GM21619 (cell line): ENCODE data around the gene WDR81.
"Not testable (repeated sequence)": the region's sequence is repeated elsewhere in the genome, so short reads cannot be mapped to it uniquely, and the experiment has no call there.

ENCODE experiments used
- ATAC-seq: cut with Tn5 transposase; IDR thresholded peaks from one replicate; pipeline ENCODE4 v1.9.1; 2021; ENCODE audit not compliant: unreplicated experiment

Gene WDR81

DNA sequence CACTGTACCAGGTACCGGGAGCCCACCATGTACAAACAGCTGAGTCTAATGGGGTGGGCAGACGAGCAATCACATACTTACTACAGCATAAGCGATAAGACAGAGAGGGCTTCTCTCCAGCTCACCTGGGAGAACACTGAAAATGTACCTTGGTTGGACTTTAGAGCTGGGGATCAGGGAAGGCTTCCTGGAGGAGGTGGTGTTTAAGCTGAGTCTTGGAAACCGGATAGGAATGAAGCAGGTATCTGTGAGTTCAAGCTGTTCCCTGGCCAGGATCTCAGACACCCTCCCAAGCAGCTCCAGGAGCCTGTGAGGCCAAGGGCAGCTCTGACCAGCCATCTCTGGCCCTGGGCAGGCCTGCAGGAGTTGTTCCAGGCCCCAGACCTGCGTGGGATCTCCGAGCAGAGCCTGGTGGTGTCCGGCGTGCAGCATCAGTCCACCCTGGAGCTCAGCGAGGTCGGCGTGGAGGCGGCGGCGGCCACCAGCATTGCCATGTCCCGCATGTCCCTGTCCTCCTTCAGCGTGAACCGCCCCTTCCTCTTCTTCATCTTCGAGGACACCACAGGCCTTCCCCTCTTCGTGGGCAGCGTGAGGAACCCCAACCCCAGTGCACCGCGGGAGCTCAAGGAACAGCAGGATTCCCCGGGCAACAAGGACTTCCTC, 29.4 kb downstream of the WDR81 start:
- ATAC-seq = no peak

DNA sequence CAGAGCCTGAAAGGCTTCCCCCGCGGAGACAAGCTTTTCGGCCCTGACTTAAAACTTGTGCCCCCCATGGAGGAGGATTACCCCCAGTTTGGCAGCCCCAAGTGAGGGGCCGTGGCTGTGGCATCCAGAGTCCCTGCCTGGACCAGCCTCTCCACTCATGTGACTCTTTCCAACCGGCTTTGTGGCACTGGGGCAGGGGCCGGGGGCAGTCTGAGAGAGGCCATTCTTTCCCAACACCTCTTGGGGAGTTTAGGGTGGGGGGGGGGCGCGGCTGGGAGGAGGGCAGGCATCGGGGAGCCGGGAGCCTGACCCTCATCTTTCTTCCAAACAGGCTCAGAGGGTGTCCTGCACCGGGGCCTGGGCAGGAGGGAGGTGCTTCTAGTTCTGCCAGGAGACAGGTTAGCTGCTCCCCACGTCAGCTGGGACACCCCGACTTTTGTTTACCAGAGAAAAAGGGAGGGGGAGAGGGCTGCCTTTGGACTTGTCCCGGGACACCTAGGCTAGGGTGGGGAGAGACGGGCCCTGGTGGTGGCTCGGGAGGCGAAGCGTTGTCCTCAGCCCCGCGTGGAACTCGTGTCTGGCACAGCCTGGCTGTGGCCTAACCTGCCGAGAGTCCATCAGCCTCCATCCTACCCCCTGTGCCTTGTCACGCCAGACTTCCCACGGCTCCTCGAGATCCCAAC, 30.1 kb downstream of the WDR81 start:
- no peak for ATAC-seq

DNA sequence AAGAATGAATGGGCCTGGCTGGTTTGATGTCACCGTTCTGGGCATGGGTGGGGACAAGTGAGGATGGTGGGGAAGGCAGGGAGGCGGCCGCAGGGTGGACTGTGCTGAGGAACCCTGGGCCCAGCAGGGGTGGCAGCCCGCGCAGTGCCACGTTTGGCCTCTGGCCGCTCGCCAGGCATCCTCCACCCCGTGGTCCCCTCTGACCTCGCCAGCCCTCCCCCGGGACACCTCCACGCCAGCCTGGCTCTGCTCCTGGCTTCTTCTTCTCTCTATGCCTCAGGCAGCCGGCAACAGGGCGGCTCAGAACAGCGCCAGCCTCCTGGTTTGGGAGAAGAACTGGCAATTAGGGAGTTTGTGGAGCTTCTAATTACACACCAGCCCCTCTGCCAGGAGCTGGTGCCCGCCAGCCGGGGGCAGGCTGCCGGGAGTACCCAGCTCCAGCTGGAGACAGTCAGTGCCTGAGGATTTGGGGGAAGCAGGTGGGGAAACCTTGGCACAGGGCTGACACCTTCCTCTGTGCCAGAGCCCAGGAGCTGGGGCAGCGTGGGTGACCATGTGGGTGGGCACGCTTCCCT, 30.8 kb downstream of the WDR81 start:
- ATAC-seq = no peak

DNA sequence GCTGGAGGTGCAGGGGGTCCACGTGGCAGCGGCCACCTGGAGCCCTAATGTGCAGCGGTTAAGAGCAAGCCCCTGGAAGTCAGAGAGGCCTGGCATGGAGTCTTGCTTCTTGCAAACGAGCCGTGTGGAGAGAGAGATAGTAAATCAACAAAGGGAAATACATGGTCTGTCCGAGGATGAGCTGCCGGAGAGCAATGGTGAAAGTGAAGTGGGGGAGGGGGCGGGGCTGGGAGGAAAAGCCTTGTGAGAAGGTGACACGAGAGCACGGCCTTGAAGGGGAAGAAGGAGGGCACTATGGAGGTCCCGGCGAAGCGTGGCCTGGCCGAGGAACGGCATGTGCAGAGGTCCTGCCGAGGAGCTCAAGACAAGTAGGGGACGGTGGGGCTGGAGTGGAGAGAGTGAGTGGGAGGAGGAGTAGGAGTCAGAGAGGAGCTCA, 31.3 kb downstream of the WDR81 start:
- ATAC-seq = no peak

DNA sequence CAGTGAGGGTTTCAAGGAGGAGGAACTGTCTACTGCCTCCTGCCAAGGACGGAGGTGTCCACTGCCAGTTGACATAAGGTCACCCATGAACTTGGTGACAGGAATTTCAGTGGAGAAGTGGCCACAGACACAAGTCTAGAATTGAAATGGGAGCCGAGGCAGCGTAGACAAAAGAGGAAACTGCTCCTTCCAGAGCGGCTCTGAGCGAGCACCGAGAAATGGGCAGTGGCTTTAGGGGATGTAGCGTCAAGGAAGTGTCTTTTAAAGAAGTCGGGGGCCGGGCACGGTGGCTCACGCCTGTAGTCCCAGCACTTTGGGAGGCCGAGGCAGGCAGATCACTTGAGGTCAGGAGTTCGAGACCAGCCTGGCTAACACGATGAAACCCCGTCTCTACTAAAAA, 34.3 kb downstream of the WDR81 start:
- no peak for ATAC-seq

DNA sequence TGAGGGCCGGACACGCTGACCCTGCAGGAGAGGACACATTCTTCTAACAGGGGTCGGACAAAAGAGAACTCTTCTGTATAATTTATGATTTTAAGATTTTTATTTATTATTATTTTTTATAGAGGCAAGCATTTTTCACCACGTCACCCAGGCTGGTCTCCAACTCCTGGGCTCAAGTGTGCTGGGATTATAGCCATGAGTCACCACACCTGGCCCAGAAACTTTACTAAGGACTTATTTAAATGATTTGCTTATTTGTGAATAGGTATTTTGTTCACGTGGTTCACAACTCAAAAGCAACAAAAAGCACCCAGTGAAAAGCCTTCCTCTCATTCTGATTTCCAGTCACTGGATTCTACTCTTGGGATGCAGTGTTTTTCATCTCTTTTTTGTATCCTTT, 35.0 kb downstream of the WDR81 start:
- no peak for ATAC-seq

DNA sequence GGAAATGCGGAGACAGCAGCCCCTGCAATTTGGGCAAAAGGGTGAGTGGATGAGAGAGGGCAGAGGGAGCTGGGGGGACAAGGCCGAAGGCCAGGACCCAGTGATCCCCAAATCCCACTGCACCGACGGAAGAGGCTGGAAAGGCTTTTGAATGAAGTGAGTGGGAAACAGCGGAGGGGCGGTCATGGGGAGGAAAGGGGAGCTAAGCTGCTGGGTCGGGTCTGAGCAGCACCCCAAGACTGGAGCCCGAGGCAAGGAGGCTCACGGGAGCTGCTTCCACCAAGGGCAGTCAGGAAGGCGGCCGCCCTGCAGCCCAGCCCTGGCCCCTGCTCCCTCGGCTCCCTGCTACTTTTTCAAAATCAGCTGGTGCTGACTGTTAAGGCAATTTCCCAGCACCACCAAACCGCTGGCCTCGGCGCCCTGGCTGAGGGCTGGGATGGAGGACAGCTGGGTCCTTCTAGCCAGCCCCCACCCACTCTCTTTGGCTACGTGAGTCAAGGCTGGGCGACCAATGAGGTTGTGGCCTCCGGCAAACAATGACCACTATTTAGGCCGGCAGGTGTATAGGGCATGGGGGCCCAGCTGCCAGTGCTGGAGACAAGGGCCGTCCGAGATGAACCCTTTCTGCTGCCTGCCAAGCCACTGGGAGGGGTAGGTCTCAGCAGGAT, 37.9 kb downstream of the WDR81 start:
- no peak for ATAC-seq

DNA sequence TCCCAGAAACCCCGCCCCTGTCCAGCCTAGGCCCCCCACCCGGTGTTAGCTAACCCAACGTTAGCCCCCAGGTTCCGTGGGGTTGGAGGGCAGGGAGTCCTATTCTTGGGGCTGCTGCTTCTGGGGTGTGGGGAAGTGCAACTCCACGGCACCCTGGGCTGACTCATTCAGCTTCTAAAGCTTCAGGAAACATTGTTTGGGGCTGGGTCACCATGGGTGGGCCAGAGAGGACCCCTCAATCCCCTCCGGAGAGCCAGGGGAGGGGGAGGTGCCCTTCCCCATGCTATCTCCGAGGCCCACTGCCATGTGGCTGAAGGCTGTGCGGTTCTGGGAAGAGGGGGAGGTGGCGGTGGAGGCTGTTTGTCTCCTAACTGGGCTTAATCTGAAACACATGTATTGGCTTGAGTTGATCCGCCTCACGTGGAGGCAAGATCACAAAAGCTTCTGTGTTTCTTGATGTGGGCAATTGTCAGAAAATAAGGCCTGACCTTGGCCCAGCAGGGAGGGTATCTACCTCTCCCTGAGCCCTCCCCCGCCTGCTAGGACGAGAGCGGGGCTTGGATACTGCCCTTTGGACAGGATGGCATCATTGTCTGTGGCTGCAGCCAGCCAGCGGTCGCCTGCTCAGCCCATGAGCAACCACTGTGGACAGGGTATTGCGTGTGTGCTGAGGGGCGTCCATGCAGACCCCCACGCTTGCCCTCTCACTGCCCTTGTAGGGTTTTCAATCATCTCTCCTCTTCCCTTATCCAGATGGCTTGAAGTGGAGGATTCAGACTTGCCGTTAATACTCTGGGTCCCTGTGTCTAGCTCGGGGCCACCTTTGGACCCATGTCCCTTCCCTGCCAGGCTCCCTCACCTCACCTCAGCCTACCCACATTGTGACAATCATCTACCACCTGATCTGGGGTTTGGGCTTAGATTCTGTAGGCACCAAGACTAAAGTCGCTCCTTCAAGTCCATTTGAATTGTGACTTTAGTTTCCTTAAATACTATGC, 38.7 kb downstream of the WDR81 start:
- ATAC-seq = no peak

DNA sequence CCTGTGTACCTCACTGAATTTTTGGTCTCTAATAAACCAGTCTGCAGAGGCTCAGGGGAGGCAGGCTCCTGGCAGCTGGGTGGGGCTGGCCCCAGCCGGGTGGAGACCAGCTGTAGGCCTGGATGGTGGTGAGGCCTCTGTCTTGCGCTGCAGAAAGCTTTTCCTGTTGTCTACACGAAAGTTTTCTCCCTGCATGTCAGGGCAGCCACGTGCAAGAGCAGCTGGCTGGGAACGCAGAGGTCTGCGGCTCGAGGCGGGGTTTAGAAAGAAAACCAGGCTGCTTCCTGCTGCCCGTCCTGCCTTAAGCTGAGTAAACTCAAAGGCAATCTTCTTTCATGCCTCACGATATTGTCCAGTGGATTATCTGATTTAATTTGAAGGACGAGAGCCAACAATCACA, 39.8 kb downstream of the WDR81 start:
- no peak for ATAC-seq

DNA sequence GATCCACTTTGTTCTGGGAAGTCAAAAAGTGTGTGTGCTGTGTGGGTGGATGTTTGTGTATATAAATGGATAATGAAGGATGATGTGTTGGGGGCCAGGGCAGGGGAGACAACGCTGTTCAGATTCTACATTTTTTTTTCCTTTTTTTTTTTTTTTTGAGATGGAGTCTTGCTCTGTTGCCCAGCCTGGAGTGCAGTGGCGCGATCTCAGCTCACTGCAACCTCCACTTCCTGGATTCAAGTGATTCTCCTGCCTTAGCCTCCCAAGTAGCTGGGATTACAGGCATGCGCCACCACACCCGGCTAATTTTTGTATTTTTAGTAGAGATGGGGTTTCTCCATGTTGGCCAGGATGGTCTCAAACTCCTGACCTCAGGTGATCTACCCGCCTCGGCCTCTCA, 40.2 kb downstream of the WDR81 start:
- not testable (repeated sequence) for ATAC-seq

DNA sequence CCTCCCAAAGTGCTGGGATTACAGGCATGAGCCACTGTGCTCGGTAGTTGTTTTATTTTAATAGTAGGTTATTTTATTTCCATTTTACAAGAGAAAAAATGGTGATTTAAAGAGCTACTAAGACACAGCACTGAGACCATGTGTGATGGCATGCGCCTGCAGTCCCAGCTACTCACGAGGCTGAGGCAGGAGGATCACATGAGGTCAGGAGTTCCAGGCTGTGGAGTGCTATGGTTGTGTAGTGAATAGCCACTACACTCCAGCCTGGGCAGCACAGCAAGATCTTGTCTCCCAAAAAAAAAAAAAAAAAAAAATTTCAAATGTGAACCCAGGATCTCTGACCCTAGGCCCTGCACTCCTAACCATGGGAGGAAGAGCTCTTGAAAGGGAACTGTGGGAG, 41.1 kb downstream of the WDR81 start:
- ATAC-seq = no peak

DNA sequence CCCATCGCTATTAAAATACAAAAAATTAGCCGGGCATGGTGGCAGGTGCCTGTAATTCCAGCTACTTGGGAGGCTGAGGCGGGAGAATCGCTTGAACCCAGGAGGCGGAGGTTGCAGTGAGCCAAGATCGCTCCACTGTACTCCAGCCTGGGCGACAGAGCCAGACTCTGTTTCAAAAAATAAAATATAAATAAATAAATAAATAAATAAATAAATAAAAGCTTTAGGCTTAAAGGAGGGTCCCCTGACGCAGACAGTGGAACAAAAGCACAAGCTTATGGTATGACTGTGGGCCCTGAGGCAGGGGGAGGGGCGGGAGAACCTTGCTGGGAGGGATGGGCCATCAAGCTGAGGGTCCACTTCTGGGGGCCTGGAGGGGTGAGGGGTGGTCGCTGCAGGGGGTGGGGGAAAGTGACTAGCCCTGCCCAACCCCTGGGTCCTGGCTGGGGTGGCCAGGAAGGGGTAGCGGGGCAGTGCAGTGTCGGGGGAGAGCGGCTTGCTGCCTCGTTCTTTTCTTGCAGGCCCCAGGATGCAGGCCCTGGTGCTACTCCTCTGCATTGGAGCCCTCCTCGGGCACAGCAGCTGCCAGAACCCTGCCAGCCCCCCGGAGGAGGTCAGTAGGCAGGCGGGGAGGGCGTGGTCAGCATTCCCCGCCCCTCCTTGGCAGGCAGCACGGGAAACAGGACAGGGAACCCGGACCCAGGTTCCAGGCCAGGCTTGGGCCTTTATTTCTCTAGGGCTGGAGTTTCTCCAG, 42.1 kb downstream of the WDR81 start:
- no peak for ATAC-seq

DNA sequence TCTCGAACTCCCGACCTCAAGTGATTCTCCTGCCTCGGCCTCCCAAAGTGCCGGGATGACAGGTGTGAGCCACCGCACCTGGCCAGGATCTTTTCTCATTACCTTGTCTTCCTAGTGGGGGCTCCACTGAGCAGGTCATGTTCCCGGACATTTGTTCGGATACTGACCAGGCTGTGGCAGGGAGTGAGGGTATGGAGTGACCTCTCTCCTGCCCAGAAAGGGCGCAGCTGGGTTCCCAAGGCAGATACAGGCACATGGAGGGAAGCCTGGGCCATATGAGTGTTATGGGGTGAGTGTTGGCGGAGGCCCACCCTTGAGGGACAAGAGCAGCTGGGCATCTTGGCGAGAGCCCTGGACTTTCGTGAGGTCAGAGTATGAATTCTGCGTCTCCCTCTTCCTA, 42.9 kb downstream of the WDR81 start:
- ATAC-seq = no peak

DNA sequence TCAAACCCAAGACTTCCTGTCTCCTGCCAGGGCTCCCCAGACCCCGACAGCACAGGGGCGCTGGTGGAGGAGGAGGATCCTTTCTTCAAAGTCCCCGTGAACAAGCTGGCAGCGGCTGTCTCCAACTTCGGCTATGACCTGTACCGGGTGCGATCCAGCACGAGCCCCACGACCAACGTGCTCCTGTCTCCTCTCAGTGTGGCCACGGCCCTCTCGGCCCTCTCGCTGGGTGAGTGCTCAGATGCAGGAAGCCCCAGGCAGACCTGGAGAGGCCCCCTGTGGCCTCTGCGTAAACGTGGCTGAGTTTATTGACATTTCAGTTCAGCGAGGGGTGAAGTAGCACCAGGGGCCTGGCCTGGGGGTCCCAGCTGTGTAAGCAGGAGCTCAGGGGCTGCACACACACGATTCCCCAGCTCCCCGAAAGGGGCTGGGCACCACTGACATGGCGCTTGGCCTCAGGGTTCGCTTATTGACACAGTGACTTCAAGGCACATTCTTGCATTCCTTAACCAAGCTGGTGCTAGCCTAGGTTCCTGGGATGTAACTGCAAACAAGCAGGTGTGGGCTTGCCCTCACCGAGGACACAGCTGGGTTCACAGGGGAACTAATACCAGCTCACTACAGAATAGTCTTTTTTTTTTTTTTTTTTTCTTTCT, 45.4 kb downstream of the WDR81 start:
- no peak for ATAC-seq

DNA sequence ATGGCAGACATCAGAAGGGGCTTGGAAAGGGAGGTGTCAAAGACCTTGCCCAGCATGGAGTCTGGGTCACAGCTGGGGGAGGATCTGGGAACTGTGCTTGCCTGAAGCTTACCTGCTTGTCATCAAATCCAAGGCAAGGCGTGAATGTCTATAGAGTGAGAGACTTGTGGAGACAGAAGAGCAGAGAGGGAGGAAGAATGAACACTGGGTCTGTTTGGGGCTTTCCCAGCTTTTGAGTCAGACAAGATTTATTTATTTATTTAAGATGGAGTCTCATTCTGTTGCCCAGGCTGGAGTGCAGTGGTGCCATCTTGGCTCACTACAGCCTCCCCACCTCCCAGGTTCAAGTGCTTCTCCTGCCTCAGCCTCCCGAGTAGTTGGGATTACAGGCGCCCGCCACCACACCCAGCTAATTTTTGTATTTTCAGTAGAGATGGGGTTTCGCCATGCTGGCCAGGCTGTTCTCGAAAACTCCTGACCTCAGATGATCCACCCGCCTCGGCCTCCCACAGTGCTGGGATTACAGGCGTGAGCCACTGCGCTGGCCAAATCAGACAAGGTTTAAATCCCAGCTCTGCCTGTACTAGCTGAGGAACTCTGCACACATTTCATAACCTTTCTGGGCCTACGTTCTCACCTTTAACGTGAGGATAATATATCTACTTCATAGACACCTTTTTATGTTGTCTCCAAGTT, 48.6 kb downstream of the WDR81 start:
- not testable (repeated sequence) for ATAC-seq

DNA sequence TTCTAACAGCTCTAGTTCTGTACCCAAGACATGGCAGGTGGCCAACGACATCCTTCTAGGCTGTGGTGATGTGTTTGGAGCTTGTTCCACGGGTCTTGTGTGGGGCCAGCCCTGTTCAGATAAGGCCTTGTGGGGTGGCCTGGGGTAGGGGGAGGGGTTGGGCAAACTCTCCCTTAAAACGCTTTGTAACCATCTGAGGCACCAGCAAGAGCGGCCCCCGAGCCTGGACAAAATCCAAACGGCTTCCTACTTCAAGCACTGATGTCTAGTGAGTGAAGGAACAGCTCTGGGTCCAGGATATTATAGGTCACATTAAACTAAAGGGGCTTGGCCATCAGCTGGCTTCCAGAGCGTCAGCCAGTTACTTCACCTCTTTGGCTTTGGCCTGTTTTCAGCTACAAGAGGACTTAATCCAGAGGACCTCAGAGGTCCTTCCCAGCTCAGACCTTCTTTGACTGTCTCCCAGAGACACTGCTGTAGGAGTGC, 49.2 kb downstream of the WDR81 start:
- ATAC-seq = no peak

DNA sequence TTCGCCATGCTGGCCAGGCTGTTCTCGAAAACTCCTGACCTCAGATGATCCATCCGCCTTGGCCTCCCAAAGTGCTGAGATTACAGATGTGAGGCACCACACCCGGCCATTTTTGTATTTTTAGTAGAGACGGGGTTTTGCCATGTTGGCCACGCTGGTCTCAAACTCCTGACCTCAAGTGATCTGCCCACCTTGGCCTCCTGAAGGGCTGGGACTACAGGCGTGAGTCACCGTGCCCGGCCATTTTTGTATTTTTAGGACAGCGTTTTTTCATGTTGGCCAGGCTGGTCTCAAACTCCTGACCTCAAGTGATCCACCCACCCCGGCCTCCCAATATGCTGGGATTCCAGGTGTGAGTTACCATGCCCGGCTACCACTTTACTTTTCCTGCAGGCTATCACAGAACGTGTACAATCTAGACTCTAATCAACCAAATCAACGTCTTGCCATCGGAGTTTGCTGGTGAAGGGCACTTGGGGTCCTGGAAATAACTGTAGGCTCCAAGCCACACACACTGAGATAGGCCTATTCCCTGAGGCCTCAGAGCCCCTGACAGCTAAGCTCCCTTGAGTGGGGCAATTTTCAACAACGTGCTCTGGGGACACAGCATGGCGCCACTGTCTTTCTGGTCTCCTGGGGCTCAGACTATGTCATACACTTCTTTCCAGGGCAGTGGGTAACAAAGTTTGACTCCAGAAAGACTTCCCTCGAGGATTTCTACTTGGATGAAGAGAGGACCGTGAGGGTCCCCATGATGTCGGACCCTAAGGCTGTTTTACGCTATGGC, 50.1 kb downstream of the WDR81 start:
- ATAC-seq = no peak

DNA sequence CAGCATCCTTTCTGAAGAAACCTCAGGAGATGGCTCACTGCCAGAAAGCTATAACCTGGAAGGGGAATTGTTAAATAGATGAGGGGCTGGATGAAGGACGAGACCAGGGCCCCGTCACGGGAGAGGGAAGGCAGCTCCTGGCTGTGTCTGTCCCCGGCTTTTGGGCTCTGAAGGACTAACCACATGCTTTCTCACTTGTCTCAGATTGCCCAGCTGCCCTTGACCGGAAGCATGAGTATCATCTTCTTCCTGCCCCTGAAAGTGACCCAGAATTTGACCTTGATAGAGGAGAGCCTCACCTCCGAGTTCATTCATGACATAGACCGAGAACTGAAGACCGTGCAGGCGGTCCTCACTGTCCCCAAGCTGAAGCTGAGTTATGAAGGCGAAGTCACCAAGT, 51.8 kb downstream of the WDR81 start:
- ATAC-seq = no peak
